Neural cell (in vitro differentiated cells): ENCODE measurements around the gene TPRA1.

Source experiments
- EP300 ChIP-seq: fragments of 450-650 bp; conservative IDR thresholded peaks from 2 replicates; pipeline ENCODE4 v1.6.1; 2014; ENCODE audit warnings: antibody characterized with exemption, mild to moderate bottlenecking, moderate library complexity; ENCODE audit not compliant: poor library complexity, severe bottlenecking
- EZH2 ChIP-seq: fragments of 200-600, 300-800 bp; shearing (Covaris generic), sonication (generic); IDR thresholded peaks from 2 replicates; pipeline ENCODE4 v1.6.1; 2014; ENCODE audit warnings: antibody characterized with exemption, low read length, borderline replicate concordance, mild to moderate bottlenecking; ENCODE audit not compliant: insufficient read depth, poor library complexity, severe bottlenecking
- MXI1 ChIP-seq: fragments of 450-650 bp; conservative IDR thresholded peaks from 2 replicates; pipeline ENCODE4 v1.6.1; 2014; ENCODE audit warnings: antibody characterized with exemption, mild to moderate bottlenecking; ENCODE audit not compliant: poor library complexity, severe bottlenecking
- POLR2AphosphoS5 ChIP-seq: IDR thresholded peaks from 2 replicates; pipeline ENCODE4 v1.6.1; 2012
- RAD21 ChIP-seq: fragments of 450-650 bp; conservative IDR thresholded peaks from 2 replicates; pipeline ENCODE4 v1.6.1; 2014; ENCODE audit warnings: antibody characterized with exemption, mild to moderate bottlenecking, moderate library complexity
- SMC3 ChIP-seq: fragments of 450-650 bp; conservative IDR thresholded peaks from 2 replicates; pipeline ENCODE4 v1.6.1; 2014; ENCODE audit warnings: antibody characterized with exemption, mild to moderate bottlenecking, moderate library complexity; ENCODE audit not compliant: poor library complexity
- TAF1 ChIP-seq: IDR thresholded peaks from 2 replicates; pipeline ENCODE4 v1.6.1; 2012; ENCODE audit warnings: low read depth
- TF ChIP-seq, protein P1 (sequence below): fragments of 450-650 bp; IDR thresholded peaks from 2 replicates; pipeline ENCODE4 v1.5.1; 2014; ENCODE audit warnings: antibody characterized with exemption, mild to moderate bottlenecking, moderate library complexity; ENCODE audit not compliant: poor library complexity, severe bottlenecking
- TF ChIP-seq, protein P2 (sequence below): IDR thresholded peaks from 2 replicates; pipeline ENCODE4 v1.6.1; 2012; ENCODE audit warnings: borderline replicate concordance

DNA sequence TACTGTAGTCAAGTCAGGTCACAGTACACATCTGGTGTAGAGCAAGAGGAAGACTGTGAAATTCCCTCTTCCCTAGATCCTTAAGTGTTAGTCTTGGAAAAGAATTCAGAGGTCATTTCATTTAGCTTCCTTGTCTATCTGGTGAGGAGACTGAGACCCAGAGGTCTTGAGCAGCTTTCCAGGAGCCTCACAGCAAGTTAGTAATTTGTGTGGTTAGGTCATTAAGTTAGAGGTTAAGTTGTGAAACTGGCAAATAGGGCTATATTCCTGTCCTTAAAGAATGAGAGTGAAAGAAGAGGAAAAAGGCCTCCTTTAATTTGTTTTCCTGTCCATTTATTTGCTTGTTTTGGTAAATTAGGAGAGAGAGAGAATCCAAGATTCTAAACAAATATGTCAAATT, 47.4 kb upstream of the TPRA1 start:
- TF ChIP-seq, protein P1, sequence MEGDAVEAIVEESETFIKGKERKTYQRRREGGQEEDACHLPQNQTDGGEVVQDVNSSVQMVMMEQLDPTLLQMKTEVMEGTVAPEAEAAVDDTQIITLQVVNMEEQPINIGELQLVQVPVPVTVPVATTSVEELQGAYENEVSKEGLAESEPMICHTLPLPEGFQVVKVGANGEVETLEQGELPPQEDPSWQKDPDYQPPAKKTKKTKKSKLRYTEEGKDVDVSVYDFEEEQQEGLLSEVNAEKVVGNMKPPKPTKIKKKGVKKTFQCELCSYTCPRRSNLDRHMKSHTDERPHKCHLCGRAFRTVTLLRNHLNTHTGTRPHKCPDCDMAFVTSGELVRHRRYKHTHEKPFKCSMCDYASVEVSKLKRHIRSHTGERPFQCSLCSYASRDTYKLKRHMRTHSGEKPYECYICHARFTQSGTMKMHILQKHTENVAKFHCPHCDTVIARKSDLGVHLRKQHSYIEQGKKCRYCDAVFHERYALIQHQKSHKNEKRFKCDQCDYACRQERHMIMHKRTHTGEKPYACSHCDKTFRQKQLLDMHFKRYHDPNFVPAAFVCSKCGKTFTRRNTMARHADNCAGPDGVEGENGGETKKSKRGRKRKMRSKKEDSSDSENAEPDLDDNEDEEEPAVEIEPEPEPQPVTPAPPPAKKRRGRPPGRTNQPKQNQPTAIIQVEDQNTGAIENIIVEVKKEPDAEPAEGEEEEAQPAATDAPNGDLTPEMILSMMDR, result no peak
- TF ChIP-seq EP300 (no peak), POLR2AphosphoS5 (no peak), SMC3 (no peak), EZH2 (no peak), MXI1 (no peak), RAD21 (no peak), TAF1 (no peak)
- TF ChIP-seq, protein P2, sequence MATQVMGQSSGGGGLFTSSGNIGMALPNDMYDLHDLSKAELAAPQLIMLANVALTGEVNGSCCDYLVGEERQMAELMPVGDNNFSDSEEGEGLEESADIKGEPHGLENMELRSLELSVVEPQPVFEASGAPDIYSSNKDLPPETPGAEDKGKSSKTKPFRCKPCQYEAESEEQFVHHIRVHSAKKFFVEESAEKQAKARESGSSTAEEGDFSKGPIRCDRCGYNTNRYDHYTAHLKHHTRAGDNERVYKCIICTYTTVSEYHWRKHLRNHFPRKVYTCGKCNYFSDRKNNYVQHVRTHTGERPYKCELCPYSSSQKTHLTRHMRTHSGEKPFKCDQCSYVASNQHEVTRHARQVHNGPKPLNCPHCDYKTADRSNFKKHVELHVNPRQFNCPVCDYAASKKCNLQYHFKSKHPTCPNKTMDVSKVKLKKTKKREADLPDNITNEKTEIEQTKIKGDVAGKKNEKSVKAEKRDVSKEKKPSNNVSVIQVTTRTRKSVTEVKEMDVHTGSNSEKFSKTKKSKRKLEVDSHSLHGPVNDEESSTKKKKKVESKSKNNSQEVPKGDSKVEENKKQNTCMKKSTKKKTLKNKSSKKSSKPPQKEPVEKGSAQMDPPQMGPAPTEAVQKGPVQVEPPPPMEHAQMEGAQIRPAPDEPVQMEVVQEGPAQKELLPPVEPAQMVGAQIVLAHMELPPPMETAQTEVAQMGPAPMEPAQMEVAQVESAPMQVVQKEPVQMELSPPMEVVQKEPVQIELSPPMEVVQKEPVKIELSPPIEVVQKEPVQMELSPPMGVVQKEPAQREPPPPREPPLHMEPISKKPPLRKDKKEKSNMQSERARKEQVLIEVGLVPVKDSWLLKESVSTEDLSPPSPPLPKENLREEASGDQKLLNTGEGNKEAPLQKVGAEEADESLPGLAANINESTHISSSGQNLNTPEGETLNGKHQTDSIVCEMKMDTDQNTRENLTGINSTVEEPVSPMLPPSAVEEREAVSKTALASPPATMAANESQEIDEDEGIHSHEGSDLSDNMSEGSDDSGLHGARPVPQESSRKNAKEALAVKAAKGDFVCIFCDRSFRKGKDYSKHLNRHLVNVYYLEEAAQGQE, result no peak
